Prostate gland (tissue), 2 donors: ENCODE data around the gene USF1. TPM values are rescaled to one million over a fixed set of nuclear protein-coding genes. Genes with fewer than 3 reads are reported as not detected.
A peak's percentile ranks its signal among the peaks of the same experiment; 100 is the strongest.

Experiments used
- DNase-seq: peaks from one replicate; pipeline ENCODE4 v3.0.0-alpha.2; 2019; ENCODE audit warnings: low spot score
- H3K27ac ChIP-seq, 2 donors: fragments of 200-600 bp; sonication (generic); 2 replicates each; pipeline ENCODE4 v1.5.1; 2017 to 2019
- H3K27me3 ChIP-seq: fragments of 200-600 bp; sonication (generic); replicated peaks from 2 replicates; pipeline ENCODE4 v1.5.1; 2019; ENCODE audit not compliant: insufficient read depth
- H3K36me3 ChIP-seq, 2 donors: fragments of 200-600 bp; sonication (generic); 1 replicate in 1 of 2; 2 replicates in 1 of 2; pipeline versions ENCODE4 v1.5.1 to v1.8.1; 2017 to 2019
- H3K4me1 ChIP-seq: fragments of 200-600 bp; sonication (generic); replicated peaks from 2 replicates; pipeline ENCODE4 v1.5.1; 2019
- H3K4me3 ChIP-seq, 2 donors: fragments of 200-600 bp; sonication (generic); 2 replicates each; pipeline ENCODE4 v1.5.1; 2017 to 2019
- H3K9me3 ChIP-seq: fragments of 200-600 bp; sonication (generic); 2 replicates; pipeline ENCODE4 v1.5.1; 2017
- CTCF ChIP-seq, 4 experiments: fragments of 200-600 bp in 2 of 4; fragments of 450-650 bp in 2 of 4; sonication (generic) in 2 of 4; IDR thresholded peaks; 1 replicate in 3 of 4; 2 replicates in 1 of 4; pipeline ENCODE4 v1.5.1; 2016 to 2019; ENCODE audit warnings: antibody characterized with exemption in 4 of 4, mild to moderate bottlenecking in 2 of 4, moderate library complexity in 2 of 4
- POLR2A ChIP-seq: fragments of 450-650 bp; IDR thresholded peaks from one replicate; pipeline ENCODE4 v1.6.1; 2016; ENCODE audit warnings: antibody characterized with exemption, mild to moderate bottlenecking
- POLR2AphosphoS5 ChIP-seq: sonication (generic); formaldehyde crosslinking; IDR thresholded peaks from one replicate; pipeline ENCODE4 v1.6.1; 2017; ENCODE audit warnings: antibody characterized with exemption
- WGBS: methylation state at CpG from one replicate; pipeline ENCODE4 v1.1.5; 2018; 5-methylcytosine and 5-hydroxymethylcytosine counted together
- intact Hi-C: fragments of 100-400 bp; cut with DNase I; formaldehyde crosslinking; loops from one replicate; pipeline ENCODE4 v1.14.2; 2022
- total RNA-seq, 2 donors: library from RNA; depleted of rRNA; stranded (reverse); fragments of >200 nt; gene quantifications; one replicate each; pipeline ENCODE4 v1.1.0, GENCODE V29; 2016

Gene USF1
- total RNA-seq, 2 donors from 2014 or later, result 46.3 to 65.8 TPM

GRCh38 chr1:161074676-161075368 lies 29.0 kb upstream of the USF1 start:
- DNase-seq, result peak; percentile 66
- no peak for TF ChIP-seq POLR2A
- peak; percentile 20 for TF ChIP-seq POLR2AphosphoS5
- Histone ChIP-seq H3K4me3 (no peak overlapping the region), H3K4me1 (no peaks in the 10 kb centered on the region), H3K9me3 (no peaks in the 10 kb centered on the region), H3K27me3 (no peaks in the 10 kb centered on the region), H3K36me3 (no peaks in the 10 kb centered on the region), H3K27ac (no peak overlapping the region)
- intact Hi-C loops, result no loop called here
- 46% methylated on average over 12 of the region's 12 CpGs for WGBS

- Histone ChIP-seq H3K4me1 (no peaks in the 10 kb centered on the region), H3K4me3 (no peak overlapping the region), H3K27ac (no peak overlapping the region), H3K9me3 (no peaks in the 10 kb centered on the region), H3K27me3 (no peaks in the 10 kb centered on the region), H3K36me3 (no peaks in the 10 kb centered on the region)
- TF ChIP-seq POLR2A, result no peak
- peak in 1 of 4 experiments; percentile 14 for TF ChIP-seq CTCF (IDR thresholded peaks at IDR 0.05)
- intact Hi-C loops, result no loop called here
- DNase-seq, result peak; percentile 22
- 83% methylated on average over 5 of the region's 7 CpGs for WGBS
Measured at GRCh38 chr1:161073474-161074121, 27.8 kb upstream of the USF1 start.

- Histone ChIP-seq H3K4me1 (no peaks in the 10 kb centered on the region), H3K36me3 (no peaks in the 10 kb centered on the region), H3K27ac (no peak overlapping the region), H3K9me3 (no peaks in the 10 kb centered on the region), H3K4me3 (no peak overlapping the region), H3K27me3 (no peaks in the 10 kb centered on the region)
- DNase-seq, result no peak
- intact Hi-C loops, result no loop called here
- TF ChIP-seq CTCF (IDR thresholded peaks at IDR 0.05), result no peak
- 89% methylated on average over 19 of the region's 19 CpGs for WGBS
Measured at GRCh38 chr1:161072751-161073449, 27.1 kb upstream of the USF1 start.

GRCh38 chr1:161071886-161072371 lies 26.2 kb upstream of the USF1 start:
- WGBS, result 79% methylated on average over 9 of the region's 9 CpGs
- Histone ChIP-seq H3K9me3 (no peaks in the 10 kb centered on the region), H3K4me1 (no peaks in the 10 kb centered on the region), H3K4me3 (no peak overlapping the region), H3K36me3 (no peaks in the 10 kb centered on the region), H3K27ac (no peak overlapping the region), H3K27me3 (no peaks in the 10 kb centered on the region)
- intact Hi-C loops, result no loop called here
- TF ChIP-seq POLR2A (no peak), CTCF (IDR thresholded peaks at IDR 0.05) (peak in 3 of 4 experiments; percentile 29 to 65 (median 59)), POLR2AphosphoS5 (no peak)
- DNase-seq, result peak; percentile 46

- WGBS, result 89% methylated on average over 4 of the region's 4 CpGs
- TF ChIP-seq POLR2AphosphoS5 (no peak), CTCF (IDR thresholded peaks at IDR 0.05) (no peak), POLR2A (no peak)
- Histone ChIP-seq H3K4me3 (no peak overlapping the region), H3K36me3 (no peaks in the 10 kb centered on the region), H3K27ac (no peak overlapping the region), H3K27me3 (no peaks in the 10 kb centered on the region), H3K4me1 (no peaks in the 10 kb centered on the region), H3K9me3 (no peaks in the 10 kb centered on the region)
- DNase-seq, result no peak
- intact Hi-C loops, result no loop called here
Measured at GRCh38 chr1:161070761-161071160, 25.0 kb upstream of the USF1 start.
